Dendritic cell treated with granulocyte-macrophage colony-stimulating factor and Interleukin-4, amounts not matched to agents 40 ng/mL and 50 ng/mL, for 4 days (primary cell): Measurements from ENCODE around the gene IDI2.

Experiments
- H3K27ac Mint-ChIP-seq: one replicate; pipeline ENCODE4 v1.8.0; 2022; ENCODE audit warnings: mild to moderate bottlenecking, mixed read lengths
- H3K27me3 Mint-ChIP-seq: one replicate; pipeline ENCODE4 v1.8.0; 2022; ENCODE audit warnings: mild to moderate bottlenecking, mixed read lengths
- H3K36me3 Mint-ChIP-seq: one replicate; pipeline ENCODE4 v1.8.0; 2022; ENCODE audit warnings: low read depth, mixed read lengths
- H3K4me1 Mint-ChIP-seq: one replicate; pipeline ENCODE4 v1.8.0; 2022; ENCODE audit warnings: low read depth, mixed read lengths
- H3K4me3 Mint-ChIP-seq: one replicate; pipeline ENCODE4 v1.8.0; 2022; ENCODE audit warnings: mild to moderate bottlenecking, moderate library complexity, mixed read lengths
- H3K9me3 Mint-ChIP-seq: one replicate; pipeline ENCODE4 v1.8.0; 2022; ENCODE audit warnings: mixed read lengths
- intact Hi-C: fragments of 100-400 bp; cut with micrococcal nuclease; formaldehyde crosslinking; loops from one replicate; pipeline ENCODE4 v1.15.0; 2022

Gene IDI2

DNA sequence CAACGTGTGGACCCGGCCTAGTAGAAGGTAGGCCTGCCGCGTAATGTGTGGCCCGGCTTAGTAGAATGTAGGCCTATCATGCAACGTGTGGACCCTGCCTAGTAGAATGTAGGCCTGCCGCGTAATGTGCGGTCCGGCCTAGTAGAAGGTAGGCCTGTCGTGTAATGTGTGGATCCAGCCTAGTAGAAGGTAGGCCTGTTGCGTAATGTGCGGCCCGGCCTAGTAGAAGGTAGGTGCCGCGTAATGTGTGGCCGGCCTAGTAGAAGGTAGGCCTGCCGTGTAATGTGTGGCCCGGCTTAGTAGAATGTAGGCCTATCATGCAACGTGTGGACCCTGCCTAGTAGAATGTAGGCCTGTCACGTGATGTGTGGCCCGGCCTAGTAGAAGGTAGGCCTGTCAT lies 49.3 kb downstream of the IDI2 start:
- Mint-ChIP-seq H3K4me1 (peaks cover 17% of the 10 kb centered on the region), H3K36me3 (peaks cover 19% of the 10 kb centered on the region), H3K4me3 (no peak overlapping the region), H3K27me3 (no peaks in the 10 kb centered on the region), H3K27ac (no peak overlapping the region), H3K9me3 (peaks cover 45% of the 10 kb centered on the region)
- intact Hi-C loops, result no loop called here

DNA sequence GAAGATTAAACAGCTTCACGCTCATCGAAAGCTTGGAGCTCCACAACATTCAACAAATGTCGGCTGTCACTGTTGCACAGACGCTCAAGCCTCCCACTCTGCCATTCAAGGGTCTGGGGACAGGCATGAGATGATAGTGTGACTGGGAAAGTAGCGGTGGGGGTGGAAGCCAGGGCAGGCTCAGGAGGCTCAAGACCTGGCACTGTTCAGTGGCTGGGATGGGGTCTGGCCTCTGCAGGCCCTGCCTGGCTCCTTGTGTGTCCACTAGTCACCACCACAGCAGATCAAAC lies 50.9 kb downstream of the IDI2 start:
- intact Hi-C loops, result no loop called here
- H3K4me3 Mint-ChIP-seq, result no peak overlapping the region
- H3K27ac Mint-ChIP-seq, result peak overlapping the region; percentile 23

DNA sequence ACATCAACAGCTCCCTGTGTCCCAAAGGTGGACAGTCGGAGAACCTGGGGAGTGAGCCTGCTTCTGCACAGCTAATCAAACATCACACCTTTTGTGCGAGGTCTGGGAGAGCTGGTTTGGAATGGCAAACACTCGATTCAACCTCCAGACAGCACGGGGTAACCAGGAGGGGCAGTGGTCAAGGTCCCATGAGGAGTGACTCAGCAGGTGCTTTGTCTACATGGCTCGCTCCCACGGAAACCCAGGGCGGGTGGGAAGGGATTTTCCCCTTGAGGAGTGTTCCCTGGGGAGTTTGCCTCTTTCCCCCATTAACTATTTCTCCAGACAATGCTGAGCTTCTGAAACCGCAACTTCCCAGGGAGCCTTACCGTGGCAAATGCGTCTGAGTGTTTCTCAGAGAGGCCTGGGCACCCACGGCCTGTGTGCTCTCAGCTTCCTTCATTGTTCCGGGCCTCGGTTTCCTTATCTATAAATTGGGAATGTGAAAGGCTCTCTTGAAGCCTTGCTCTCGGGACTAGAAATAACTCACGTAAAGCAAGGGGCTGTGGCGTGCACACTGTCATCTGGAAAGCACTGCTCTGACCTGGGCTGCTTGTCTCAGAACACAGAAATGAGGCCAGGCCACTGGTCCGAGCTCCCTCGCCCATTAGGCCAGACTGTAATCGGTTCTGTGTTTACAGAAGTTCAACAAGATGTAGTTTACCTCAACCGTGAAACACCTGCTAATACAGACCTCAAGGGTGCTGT lies 51.4 kb downstream of the IDI2 start:
- peaks cover 7% of the 10 kb centered on the region for H3K27me3 Mint-ChIP-seq
- H3K4me1 Mint-ChIP-seq, result peaks cover 33% of the 10 kb centered on the region
- peaks cover 24% of the 10 kb centered on the region for H3K9me3 Mint-ChIP-seq
- peak overlapping the region; percentile 23 for H3K27ac Mint-ChIP-seq
- H3K36me3 Mint-ChIP-seq, result peaks cover 5% of the 10 kb centered on the region
- intact Hi-C loops, result no loop called here
- H3K4me3 Mint-ChIP-seq, result no peak overlapping the region

More for the DNA sequence above, 50.9 kb downstream of the IDI2 start:
- peaks cover 32% of the 10 kb centered on the region for H3K4me1 Mint-ChIP-seq
- peaks cover 29% of the 10 kb centered on the region for H3K9me3 Mint-ChIP-seq
- peaks cover 2% of the 10 kb centered on the region for H3K27me3 Mint-ChIP-seq
- H3K36me3 Mint-ChIP-seq, result peaks cover 7% of the 10 kb centered on the region

DNA sequence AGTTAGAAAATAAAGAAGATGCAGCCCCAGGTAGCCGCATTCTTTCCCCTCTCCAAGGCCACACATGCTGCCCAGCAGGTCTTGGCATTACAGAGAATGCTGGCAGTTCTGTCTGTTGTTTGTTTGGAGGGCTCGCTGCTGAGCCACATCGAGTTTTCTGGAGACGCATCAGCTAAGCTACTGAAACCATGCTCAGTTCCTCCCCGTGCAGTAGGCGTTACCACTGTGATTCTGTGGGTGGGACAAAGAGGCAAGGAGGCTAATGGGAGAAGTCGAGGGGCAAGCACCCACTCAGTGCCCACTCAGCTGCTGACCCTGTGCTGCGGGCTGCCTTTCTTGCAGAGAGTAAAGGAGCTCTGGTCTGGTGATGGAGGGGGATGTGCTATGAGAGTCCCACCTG lies 52.9 kb downstream of the IDI2 start:
- Mint-ChIP-seq H3K27ac (no peak overlapping the region), H3K4me3 (no peak overlapping the region), H3K4me1 (peaks cover 33% of the 10 kb centered on the region), H3K9me3 (peaks cover 9% of the 10 kb centered on the region), H3K27me3 (peaks cover 14% of the 10 kb centered on the region), H3K36me3 (no peaks in the 10 kb centered on the region)
- intact Hi-C loops, result no loop called here

DNA sequence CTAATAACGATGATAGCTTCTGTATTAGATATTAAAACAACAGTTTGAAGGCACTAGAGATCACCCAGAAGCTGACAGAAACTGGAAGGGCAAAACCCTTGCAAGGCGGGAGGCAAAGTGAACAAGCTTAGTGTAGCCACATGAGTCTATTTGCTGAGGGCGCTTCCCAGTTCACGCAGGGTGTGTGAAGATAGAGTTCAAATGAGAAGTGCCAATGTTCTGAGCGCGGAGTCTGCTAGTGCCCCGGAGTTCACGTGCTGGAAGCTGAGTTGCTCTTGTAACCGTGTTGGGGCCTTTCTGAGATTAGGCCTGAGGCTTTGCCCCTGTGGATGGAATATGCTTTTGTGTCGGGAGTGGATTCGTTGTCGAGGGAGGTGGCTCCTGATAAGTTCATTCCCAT lies 54.0 kb downstream of the IDI2 start:
- peaks cover 6% of the 10 kb centered on the region for H3K9me3 Mint-ChIP-seq
- peaks cover 19% of the 10 kb centered on the region for H3K27me3 Mint-ChIP-seq
- peaks cover 33% of the 10 kb centered on the region for H3K4me1 Mint-ChIP-seq
- no peak overlapping the region for H3K4me3 Mint-ChIP-seq
- H3K27ac Mint-ChIP-seq, result peak overlapping the region; percentile 53
- H3K36me3 Mint-ChIP-seq, result no peaks in the 10 kb centered on the region
- intact Hi-C loops, result no loop called here

DNA sequence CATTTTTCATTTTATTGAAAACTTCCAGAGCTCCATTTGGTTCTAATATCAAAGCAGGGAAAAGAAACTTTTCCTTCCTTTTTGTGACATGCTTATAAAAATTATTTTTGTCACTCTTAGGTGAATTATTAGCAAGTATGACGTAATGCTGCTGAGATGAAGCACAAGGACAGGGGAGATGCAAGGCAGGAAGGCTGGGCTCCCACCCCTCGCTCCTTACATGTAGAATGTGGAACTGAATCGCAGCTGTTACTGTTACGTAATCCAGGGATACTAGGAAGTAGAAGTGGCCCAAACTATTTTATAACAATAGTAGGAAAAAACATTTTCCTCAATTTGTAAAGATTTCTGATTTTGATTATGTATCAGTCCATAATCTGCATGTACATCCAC lies 54.5 kb downstream of the IDI2 start:
- Mint-ChIP-seq H3K27me3 (peaks cover 19% of the 10 kb centered on the region), H3K27ac (peak overlapping the region; percentile 53), H3K9me3 (peaks cover 1% of the 10 kb centered on the region), H3K4me1 (peaks cover 33% of the 10 kb centered on the region), H3K4me3 (no peak overlapping the region), H3K36me3 (no peaks in the 10 kb centered on the region)
- intact Hi-C loops, result no loop called here

DNA sequence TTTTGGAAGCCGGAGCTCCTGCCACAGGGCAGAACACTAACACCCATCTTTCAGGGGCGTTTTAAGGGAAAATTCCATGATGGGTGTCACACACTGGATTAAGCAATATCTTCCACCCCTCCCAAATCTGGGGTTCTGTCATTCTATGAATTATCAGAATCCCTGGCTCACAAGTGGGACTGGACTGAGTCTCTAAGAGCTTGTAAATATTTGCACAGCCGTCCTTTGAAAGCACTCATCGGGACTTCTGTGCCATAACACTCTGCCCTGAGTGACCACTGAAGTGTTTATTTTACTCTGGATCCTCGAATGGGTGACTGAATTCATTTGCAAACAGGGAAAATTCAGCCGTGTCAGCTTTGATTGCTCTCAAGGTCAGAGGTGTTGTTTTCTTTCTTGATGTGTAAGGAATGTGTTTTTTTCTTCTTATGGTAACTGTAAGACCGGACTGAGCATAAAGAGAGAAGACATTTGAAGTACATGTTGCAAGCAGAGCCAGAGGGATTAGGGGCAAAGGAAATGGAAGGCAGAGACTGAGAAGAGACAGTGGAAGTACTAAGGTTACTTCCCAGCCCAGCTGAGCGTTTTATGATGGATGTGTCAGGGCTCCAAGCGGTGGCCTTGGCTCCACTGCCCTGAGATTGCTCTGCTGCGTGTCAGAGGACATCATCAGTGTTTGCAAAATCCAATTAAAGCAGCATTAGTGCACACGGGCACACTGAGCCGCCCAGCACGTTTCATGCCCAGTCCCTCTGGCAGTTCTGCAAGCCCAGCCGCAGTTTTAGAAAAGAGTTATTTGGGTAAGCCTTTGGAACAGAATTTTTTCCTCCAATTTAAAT lies 55.1 kb downstream of the IDI2 start:
- H3K27ac Mint-ChIP-seq, result peak overlapping the region; percentile 53
- intact Hi-C loops, result no loop called here

DNA sequence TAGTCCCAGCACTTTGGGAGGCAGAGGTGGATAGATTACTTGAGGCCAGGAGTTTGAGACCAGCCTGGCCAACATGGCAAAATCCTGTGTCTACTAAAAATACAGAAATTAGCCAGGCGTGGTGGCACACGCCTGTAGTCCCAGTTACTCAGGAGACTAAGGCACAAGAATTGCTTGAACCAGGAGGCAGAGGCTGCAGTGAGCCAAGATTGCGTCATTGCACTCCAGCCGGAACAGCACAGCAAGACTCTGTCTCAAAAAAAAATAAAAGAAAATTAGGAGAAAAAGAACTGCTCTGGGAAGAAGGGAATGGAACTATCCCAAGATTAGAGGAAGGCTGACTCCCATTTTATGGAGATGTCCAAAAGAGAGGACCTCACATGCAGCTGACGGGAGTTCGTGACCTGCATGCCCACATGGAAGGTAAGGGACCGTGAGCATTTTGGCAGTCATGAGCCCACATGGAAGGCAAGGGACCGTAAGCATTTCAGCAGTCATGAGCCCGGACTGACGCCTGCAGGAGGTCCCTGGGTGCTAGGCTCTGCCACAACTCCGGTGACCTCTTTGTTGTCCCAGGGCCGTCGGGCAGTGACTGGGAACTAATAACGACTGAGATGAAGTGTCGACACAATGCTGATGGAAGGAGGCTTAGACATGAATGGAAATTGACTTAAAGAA lies 56.0 kb downstream of the IDI2 start:
- intact Hi-C loops, result no loop called here
- no peak overlapping the region for H3K4me3 Mint-ChIP-seq
- no peak overlapping the region for H3K27ac Mint-ChIP-seq
- peaks cover 33% of the 10 kb centered on the region for H3K4me1 Mint-ChIP-seq
- H3K36me3 Mint-ChIP-seq, result no peaks in the 10 kb centered on the region
- no peaks in the 10 kb centered on the region for H3K9me3 Mint-ChIP-seq
- H3K27me3 Mint-ChIP-seq, result peaks cover 22% of the 10 kb centered on the region

More for the DNA sequence above, 55.1 kb downstream of the IDI2 start:
- H3K4me3 Mint-ChIP-seq, result no peak overlapping the region
- no peaks in the 10 kb centered on the region for H3K9me3 Mint-ChIP-seq
- peaks cover 33% of the 10 kb centered on the region for H3K4me1 Mint-ChIP-seq
- no peaks in the 10 kb centered on the region for H3K36me3 Mint-ChIP-seq
- peaks cover 22% of the 10 kb centered on the region for H3K27me3 Mint-ChIP-seq
